NAMALWA (cell line): ENCODE results near the gene NR6A1.

Experiments used
- DNase-seq: peaks from one replicate; pipeline ENCODE4 v3.0.0-alpha.2; 2015; ENCODE audit warnings: low spot score

Gene NR6A1

DNA sequence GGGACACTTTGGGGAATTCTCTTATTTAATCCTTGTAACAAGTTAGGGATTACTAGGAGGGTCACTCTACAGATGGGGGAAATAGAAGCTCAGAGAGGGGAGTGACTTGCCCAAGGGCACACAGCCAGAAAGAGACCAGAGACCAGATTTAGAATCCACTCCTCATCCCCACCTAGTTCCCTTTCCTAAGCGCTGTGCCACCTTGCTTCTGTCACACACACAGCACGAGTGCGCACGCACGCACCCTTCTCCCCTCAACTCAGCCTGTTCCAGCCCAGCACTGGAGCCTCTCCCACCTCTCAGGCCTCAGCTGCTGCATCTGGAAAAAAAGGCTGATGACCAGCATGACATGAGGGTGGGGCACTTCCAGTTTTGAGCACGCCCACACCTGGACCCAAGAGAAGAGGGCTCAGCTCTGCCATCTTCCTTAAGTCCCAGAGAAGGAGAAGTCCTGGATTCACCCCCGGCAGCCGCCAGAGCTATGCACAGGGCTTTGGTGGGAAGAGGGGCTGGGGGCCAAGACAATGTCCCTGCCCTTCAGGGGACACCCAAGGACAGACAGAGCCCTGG, 282.4 kb downstream of the NR6A1 start:
- no peak for DNase-seq

DNA sequence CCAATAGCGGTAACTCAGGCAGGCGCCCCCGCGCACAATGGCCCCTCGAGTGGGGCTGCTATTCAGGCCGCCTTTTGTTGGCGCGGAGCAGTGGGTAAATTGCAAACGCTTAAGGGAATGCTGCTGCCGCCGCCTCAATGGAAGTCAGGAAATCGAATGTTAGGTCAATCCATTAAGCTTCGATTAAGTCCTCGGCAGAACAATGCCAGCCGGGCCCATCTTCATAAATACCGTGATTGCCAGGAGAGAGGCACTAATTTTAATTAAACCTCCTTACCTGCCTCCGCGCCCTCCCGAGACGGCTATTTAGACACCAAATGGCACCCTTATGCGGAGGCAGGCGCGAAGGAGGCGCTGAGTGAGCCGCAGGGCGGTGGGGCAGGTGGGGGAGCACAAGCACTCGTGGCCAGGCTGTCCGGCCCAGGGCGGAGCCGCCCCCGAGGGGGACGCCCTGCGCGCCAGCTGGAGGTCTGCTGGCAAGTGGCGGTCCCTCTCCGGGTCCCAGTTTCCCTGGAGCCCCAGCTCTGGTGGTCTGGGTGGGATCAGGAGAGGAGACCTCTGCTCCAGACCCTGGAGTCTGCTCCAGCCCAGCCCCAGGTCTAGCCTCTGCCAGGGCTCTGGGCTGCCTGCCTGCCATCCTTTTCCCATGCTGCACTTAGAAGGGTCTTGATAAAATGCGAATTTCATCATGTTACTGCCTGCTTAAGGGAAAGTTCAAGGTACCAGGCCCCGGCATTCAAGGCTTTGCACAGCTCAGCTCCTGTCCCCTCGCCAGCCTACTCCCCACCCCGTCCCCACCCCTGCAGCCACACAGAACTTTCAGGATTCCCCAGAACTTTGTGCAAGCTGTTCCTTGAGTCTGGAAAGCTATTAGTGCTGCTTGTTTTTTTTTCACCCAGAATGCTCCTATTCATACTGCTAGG, 283.6 kb downstream of the NR6A1 start:
- DNase-seq, result no peak

DNA sequence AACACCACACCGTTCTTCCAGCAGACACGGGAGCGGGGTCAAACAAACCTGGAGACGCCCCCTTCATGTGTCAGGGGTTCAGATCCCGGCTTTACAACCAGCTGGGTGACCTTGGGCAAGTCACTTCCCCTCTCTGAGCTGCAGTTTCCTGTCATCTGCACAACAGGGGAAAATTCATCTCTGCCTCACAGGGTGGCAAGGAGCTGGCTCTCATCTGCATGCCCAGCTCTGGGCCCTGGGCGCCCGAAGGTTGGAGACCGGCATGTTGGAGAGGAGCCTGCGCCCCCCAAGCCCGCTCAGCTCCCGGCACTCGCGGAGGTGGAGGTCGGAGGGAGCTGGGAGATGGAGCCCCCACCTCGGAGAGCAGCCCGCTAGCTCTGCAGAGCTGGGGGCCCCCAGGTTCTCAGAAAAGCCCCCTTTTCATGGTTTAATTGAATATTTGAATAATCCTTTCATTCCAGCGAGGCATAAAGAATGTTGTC, 284.3 kb downstream of the NR6A1 start:
- DNase-seq, result no peak

DNA sequence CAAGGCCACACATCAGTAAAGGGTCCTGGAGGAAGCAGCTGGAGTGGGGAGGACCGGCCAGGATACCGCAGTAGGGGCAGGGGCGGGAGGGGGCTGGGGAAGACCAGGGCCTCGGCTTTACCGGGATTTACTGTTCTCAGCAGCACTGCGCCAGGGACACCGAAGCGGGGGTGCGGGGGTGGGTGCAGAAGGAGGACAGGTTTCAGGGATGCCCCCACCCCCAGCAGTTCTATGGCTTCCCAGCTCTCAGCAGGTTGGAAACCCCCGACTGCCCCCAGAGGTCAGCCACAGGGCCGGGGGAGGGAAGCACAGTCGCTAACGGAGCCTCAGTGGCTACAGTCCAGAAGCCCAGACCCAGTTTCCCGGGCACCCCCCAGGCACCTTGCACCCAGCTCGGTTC, 285.2 kb downstream of the NR6A1 start:
- no peak for DNase-seq

DNA sequence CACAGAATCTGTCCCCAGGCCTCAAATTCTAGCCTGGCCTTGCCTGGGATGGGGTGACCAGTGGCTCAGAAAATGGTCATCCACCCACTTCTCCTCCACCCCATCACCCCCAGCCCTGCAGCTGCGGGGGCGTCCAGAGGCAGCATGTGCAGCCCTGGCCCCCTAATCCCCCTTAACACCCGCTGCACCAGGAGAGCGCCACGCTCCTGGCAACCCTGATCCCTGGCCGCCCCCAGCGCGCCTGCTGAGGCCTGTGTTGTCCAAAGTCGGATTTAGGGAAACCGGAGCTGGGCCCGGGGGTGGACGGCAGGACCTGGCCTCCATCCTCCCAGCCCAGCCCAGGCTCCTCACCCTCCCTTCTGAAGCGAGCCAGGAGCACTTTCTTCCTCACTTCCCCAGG, 285.9 kb downstream of the NR6A1 start:
- DNase-seq, result no peak

DNA sequence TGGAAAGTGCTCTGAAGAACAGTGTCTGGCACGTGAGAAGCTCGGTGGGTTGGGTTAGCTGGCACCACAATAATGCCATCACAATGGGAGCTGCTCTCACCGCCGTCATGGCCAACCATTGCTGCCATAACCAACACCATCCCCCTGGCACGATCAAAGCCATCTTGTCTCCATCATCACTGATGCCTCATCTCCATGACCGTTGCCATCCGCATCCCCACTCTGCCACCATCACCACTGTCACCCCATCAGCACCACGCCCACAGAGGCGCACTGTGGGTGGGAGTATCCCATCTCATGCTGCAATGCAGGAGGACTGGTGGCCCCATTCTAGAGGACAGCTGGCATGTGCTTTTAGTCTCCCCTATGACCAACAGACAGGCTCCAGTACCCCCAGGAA, 287.6 kb downstream of the NR6A1 start:
- DNase-seq, result no peak

DNA sequence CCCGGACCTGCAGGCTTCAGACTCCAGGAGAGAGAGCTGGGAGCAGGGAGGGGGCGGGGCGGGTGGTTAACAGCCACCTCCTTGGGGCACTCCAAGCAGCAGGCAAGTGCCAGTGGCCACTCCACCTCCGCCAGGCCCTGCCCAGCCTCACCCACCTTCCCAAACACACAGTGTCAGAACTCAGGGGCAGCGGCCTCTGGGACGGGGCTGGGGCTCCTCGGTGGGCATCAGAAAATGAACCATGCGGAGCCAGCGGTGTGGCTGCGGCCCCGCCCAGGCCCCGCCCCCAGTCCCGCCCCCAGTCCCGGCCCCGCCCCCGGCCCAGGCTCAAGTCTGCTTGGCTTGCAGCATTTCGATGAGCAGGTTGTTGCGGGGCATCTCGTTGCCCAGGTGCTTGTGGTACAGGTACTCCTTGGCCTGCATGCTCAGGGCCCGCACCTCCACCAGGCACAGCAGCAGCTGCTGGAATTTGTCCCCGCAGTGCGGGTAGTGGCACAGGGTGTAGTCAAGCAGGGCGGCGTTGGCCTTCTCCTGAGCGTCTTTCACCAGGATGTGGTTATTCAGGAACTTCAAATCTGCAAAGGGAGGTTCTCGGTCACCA, 288.6 kb downstream of the NR6A1 start:
- DNase-seq, result peak; percentile 20

DNA sequence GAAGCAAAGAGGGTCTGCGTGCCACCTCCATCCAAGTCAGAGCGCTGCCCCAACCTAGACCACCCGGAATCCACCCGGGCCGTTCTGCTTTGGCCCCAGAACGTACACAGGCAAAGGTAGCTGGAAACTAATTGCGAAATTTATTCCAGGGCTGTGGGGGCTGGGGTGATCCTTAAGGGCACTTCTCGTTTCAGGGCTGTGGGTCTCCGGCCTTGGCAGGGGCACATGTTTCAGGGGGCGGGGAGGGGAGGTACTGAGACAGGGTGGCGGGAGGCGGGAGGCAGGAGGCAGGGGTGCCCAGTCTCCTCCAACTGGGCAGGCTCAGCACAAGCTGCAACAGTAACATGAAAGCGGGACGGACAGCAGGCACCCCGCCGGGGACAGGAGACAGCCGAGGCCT, 290.0 kb downstream of the NR6A1 start:
- no peak for DNase-seq

DNA sequence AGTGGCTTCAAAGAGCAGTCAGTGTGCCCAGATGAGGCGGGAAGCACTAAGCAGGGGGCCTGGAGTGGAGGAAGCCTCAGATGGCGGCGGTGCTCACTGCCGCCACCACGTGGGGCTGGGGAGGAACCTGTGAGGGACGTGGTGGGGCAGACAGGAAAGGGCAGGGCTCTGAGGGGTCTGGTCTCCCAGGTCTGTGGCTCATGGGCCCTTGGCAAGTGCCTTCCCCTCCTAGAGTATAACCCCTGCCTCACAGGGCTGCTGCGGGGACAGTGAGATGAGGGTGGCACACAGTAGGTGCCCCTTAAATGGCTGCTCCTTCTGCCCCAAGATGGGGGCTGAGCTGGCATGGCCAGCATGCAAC, 290.5 kb downstream of the NR6A1 start:
- peak; percentile 79 for DNase-seq

DNA sequence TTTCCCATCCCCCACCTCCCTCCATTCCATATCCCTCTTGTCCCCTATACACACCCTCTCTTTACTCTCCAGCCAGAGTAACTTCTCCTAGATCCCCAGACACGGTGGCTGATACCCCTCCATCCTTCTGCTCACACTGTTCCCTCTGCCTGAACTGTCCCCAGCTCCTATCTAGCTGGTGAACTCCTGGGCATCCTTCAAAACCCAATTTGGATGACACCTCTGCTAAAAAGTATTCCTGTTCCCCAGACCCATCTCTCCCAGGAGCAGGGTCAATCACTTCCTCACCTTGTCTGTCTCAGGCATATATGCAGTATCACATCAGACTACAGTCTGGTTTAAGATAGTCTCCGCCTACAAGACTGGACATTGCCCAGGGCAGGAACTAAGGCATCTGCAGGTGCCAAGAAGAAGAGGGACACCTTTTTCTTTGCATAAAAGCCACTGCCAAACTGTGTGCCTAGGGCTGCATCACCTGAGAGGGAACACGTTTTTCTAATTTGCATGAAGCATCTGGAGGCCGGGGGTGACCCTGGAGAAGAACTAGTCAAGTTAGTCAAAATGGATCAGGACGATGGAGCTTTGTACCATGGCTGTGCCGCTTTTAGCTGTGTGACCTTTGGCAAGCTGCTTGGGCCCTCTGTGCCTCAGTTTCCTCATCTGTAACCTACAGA, 291.0 kb downstream of the NR6A1 start:
- DNase-seq, result no peak

DNA sequence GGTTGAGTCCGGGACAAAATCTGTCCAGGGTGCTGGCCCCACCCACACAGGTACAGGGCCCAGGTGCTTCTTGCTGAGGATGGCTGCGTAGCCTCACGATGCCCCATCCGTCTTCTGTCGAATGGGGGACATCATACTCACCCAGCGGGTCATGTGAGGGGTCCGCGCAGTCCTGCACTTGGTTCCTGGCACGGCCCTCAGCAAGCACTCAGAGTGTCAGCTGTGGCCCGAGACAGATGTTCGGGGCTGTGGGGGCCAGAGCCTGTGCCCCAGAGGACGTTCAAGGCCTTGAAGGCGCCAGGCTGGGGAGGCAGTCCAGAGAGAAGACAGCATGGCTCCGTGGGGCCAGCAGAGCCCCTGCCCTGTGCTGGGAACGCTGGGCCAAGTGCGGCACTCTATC, 291.7 kb downstream of the NR6A1 start:
- DNase-seq, result no peak

DNA sequence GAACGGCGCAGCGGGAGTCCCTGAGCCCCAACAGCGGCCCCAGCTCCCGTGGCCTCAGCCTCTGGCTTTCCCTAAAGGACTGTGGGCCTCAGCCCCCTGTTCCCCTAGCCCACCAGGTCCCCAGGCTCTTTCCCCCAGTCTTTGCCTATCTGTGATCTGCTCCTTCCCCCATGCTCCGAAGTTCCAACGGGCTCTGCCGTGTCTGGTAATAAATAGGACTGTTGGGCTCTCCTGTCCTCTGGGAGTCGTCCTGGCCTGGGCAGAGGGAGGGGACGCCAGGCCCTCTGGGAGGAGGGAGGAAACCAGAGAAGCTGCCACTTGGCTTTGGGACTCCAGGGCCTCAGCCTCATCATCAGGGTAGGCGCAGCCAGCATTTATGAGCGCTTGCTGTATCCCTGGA, 292.8 kb downstream of the NR6A1 start:
- DNase-seq, result no peak

DNA sequence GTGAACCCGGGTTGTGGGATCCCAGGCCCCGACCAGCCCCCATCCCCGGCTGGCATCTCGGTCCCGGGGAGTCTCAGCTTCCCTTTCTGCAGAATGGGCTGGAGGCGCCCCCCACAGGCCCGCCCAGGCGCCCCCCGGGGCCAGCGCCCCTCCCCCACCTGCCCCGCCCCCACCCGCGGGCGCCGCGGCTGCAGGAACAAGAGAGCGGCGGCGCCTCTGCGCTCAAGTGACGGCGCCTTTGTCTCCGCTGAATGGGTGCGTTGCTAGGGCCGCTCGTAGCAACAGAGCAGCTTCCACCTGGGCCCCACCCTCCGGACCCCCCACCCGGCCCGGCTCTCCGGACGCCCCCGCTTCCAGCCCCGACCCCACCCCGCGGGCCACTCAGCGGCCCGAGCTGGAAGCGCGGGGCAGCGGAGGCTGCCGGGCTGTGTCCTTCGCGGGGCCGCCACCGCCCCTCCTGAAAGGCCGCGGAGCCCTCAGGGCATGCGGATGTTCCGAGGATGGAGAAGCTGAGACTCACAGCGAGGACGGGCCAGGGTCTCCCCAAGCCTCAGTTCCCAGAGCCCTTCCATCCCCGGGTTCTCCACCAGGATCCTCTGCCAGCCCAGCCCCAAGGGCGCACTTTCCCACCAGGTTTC, 293.3 kb downstream of the NR6A1 start:
- DNase-seq, result no peak

DNA sequence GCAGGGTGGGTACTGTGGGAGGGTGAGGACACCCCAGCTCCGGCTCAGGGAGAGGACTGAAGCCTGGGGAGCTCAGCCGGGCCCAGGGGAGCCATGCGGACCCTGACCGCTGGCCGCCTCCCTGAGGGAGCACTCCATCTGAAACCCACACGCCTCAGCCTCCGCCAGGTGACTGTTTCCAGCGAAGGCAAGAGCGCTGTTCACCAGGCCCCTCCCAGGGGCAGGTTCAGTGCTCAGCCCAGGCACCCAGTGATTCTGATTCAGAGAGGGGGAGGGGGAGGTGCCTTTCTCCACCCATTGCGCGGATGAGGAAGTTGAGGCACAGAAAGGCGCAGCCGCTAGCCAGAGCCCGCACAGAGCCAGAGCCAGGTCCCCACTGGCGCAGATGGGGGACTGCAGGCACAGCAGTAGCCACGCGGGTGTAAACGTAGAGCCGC, 293.9 kb downstream of the NR6A1 start:
- DNase-seq, result no peak

DNA sequence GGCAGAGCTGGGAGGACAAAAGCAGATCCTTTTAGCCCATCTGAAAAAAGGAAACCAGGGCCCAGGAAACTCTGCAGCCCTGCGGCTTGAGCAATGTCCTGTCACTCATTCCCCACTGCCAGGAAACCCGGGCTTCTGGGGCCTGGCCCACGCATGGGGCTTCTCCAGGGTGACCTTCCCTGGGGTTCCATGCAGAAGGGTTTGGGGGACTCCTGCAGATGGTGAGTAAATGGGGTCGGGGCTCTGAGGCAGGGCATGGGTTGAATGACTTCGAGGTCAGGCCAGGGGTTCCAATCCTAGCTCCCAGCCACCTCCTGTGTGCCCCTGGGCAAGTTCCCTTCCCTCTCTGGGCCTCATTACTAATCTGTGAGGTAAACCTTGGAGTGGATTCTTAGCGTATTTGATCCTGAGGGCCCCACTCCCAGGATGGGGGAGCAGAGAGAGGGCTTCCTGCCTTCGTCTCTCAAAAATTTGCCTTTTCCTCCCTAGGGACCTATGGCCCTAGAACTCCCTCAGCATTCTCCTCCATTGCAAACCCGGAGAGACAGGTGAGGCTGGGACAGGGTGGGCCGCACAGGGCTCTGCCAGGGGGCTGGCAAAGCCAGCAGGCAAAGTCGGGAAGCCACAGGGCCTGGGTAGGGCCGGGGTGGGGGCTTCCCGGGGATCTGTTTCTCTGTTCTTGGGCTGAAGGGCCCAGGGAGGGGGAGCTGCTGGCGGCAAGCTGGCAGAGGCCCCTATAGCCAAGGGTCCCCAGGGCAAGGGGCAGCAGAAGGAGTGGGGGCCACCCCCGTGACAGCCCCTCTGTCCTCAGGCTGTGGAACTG, 295.0 kb downstream of the NR6A1 start:
- DNase-seq, result no peak

DNA sequence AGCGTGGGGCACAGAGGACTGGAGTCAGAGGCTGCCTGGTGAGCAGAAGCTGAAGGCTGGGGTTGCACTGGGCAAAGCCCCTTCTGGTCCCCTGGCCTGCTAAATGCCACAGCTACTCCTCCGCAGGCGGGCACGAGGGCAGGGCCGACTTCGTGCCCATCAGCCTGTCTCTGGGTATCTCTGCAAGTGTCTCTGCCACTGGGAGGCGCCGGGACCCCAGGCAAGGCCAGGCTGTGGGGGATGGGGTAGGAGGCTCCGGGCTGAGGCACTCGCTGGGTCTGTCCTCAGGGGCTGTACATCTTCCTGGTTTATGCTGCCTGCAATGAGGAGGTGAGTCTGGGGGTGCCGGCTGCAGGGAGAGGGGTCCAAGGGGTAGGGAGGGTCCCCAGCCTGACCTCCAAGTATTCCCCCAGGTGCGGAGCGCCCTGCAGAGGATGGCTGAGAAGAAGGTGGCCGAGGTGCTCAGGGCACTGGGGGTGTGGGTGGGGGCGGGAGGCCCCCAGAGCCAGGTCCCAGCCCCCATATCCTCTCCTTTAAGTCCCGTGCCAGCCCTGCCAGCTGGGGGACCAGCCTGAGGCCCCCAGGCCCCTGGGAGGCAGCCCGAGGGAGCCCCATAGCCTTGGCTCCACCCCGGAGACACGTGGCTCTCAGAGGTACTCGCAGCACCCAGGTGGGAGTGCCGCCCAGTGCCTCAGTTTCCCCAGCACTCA, 295.8 kb downstream of the NR6A1 start:
- no peak for DNase-seq

DNA sequence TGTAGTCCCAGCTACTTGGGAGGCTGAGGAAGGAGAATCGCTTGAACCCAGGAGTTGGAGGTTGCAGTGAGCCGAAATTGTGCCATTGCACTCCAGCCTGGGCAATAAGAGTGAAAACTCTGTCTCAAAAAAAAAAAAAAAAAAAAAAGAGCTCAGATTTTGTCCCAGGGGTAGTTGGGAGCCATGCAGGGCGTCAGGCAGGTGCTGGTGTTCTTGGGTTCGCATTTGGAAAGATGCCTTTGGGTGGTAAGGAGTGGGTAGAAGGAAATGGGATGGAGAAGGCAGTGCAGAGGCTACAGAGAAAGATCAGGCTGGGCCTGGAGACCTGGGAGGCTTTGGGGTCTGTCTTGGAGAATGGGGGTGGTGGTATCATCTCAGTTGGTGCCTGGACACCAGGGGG, 297.0 kb downstream of the NR6A1 start:
- no peak for DNase-seq

DNA sequence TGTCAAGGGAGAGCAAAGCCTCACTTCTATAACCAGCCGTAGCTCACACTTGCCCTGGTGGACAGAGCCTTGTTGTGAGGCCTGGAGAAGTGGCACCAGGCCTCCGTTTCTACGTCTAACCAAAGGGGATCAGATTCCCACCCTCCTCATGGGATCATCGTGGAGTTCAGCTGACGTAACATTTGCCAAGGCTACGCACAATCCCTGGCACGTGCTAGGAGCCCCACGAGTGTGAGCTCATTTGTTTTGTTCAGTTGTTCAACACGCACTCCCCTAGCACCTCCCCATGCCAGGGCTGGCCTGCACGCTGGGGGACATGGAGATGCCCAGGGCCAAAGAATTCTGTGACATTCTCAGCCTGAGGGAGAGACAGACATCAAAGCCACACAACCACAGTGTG, 297.8 kb downstream of the NR6A1 start:
- no peak for DNase-seq

DNA sequence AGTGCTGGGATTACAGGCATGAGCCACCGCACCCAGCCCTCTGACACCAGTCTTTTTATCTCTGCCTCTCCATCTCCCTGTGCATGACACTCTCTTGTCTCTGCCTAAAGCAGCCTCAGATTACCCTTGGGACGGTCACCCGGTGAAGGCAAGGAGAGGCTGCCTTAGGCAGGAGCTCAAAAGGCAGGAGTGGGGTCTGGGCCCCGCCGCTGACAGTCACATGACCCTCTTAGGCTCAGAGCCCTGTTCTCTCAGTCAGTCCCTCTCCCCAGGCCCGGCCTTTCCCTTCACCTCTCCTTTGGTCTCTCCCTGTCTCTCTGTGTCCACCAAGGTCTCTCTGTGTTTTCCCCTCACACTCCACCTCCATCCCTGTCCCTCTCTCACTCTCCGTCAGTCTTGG, 298.3 kb downstream of the NR6A1 start:
- DNase-seq, result no peak

DNA sequence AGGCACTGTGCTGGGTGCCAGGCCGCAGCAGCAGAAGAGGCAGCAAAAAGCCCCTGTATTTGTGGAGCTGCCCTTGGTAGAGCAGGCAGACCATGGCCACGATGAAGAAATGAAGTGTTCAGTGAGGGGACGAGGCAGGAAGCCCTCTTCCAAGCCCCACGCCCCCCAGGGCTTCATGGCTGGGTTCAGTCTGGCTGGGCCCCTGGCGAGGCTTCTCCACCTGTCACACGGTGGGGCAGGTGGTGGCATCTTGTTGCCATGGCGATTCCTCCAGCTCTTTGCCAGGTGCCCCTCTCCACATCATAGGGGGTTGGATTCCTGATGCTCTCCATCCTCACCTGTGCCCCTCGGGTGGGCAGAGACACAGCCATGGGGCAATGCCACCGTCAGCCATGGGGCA, 299.4 kb downstream of the NR6A1 start:
- no peak for DNase-seq

DNA sequence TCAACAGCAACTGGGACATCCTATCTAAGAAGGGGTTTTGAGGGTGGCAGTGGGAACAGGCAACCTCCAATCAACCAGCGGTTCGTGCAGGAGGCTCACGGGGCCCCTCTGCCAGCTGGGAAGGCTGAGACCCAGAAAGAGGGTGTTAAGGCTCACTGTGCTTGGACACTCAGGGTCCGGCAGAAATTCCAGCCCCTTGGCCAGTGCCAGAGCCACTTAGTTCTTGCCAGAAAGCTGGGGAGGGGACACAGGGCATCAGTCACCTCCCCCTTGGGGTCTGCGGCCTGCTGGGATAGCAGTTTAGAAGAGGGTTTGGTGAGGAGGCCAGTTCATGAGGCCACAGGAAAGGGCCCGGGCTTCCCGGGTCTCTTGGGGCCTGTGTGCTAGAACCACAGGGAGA, 300.4 kb downstream of the NR6A1 start:
- DNase-seq, result no peak
